Subcutaneous adipose tissue (tissue), 4 donors: ENCODE data around the gene B3GNT2. TPM values are rescaled to one million over a fixed set of nuclear protein-coding genes. Genes with fewer than 3 reads are reported as not detected.

Experiments used
- CTCF ChIP-seq: fragments of 450-650 bp; IDR thresholded peaks from one replicate; pipeline ENCODE4 v1.5.1; 2016; ENCODE audit warnings: low read depth, mild to moderate bottlenecking, control low read depth, antibody characterized with exemption, moderate library complexity
- total RNA-seq, 4 donors: library from RNA; depleted of rRNA; stranded (reverse); fragments of >200 nt; gene quantifications; one replicate each; pipeline ENCODE4 v1.1.0, GENCODE V29; 2016

B3GNT2 gene
- total RNA-seq, 4 donors from 2014 or later, result 13.9 to 35.0 (median 19.8) TPM

GRCh38 chr2:62189196-62189595, 6.7 kb upstream of the B3GNT2 start:
- TF ChIP-seq CTCF, result no peak

- TF ChIP-seq CTCF, result no peak
Observed at GRCh38 chr2:62192811-62193210, 3.1 kb upstream of the B3GNT2 start.

GRCh38 chr2:62194558-62195420, 1.1 kb upstream of the B3GNT2 start:
- no peak for TF ChIP-seq CTCF

GRCh38 chr2:62196278-62196901, 475 bp downstream of the B3GNT2 start:
- TF ChIP-seq CTCF, result no peak

GRCh38 chr2:62197011-62197924, 1.4 kb downstream of the B3GNT2 start:
- no peak for TF ChIP-seq CTCF

GRCh38 chr2:62197925-62198633, 2.2 kb downstream of the B3GNT2 start:
- no peak for TF ChIP-seq CTCF
